ENCODE data around the gene KAZN. TPM values are rescaled to one million over a fixed set of nuclear protein-coding genes. Genes with fewer than 3 reads are reported as not detected.

Gene KAZN
- total RNA-seq, 2 donors from 2014 or later, result 0.46 to 0.58 TPM

GRCh38 chr1:15157524-15158399 is 559.3 kb downstream of the KAZN start:
- ATAC-seq (replicated peaks in 1 of 2) (no peak), DNase-seq (no peak)
- Mint-ChIP-seq H3K4me1 (ENCODE audit: low read depth) (peaks cover 15% of the 10 kb centered on the region), H3K36me3 (ENCODE audit: insufficient read depth in 2 of 2) (no peaks in the 10 kb centered on the region), H3K27ac (no peak overlapping the region), H3K27me3 (ENCODE audit: low read depth) (peaks cover 28% of the 10 kb centered on the region), H3K4me3 (no peak overlapping the region), H3K9me3 (no peaks in the 10 kb centered on the region)

GRCh38 chr1:15158506-15159165 is 560.2 kb downstream of the KAZN start:
- peaks cover 28% of the 10 kb centered on the region for H3K27me3 Mint-ChIP-seq (ENCODE audit: low read depth)
- no peak overlapping the region for H3K27ac Mint-ChIP-seq
- no peaks in the 10 kb centered on the region for H3K9me3 Mint-ChIP-seq
- no peak overlapping the region for H3K4me3 Mint-ChIP-seq
- no peak for DNase-seq
- H3K4me1 Mint-ChIP-seq (ENCODE audit: low read depth), result peaks cover 15% of the 10 kb centered on the region
- ATAC-seq (replicated peaks in 1 of 2), result no peak
- no peaks in the 10 kb centered on the region for H3K36me3 Mint-ChIP-seq (ENCODE audit: insufficient read depth in 2 of 2)

GRCh38 chr1:15159166-15159555 is 560.7 kb downstream of the KAZN start:
- no peak for ATAC-seq (replicated peaks in 1 of 2)
- Mint-ChIP-seq H3K27me3 (ENCODE audit: low read depth) (peaks cover 28% of the 10 kb centered on the region), H3K27ac (no peak overlapping the region), H3K9me3 (no peaks in the 10 kb centered on the region), H3K36me3 (ENCODE audit: insufficient read depth in 2 of 2) (no peaks in the 10 kb centered on the region), H3K4me1 (ENCODE audit: low read depth) (peaks cover 15% of the 10 kb centered on the region), H3K4me3 (no peak overlapping the region)
- DNase-seq, result no peak

- DNase-seq, result no peak
- H3K9me3 Mint-ChIP-seq, result no peaks in the 10 kb centered on the region
- no peak overlapping the region for H3K4me3 Mint-ChIP-seq
- H3K36me3 Mint-ChIP-seq (ENCODE audit: insufficient read depth in 2 of 2), result no peaks in the 10 kb centered on the region
- peaks cover 9% of the 10 kb centered on the region for H3K4me1 Mint-ChIP-seq (ENCODE audit: low read depth)
- H3K27ac Mint-ChIP-seq, result no peak overlapping the region
- peaks cover 20% of the 10 kb centered on the region for H3K27me3 Mint-ChIP-seq (ENCODE audit: low read depth)
- ATAC-seq (replicated peaks in 1 of 2), result no peak
Observed at GRCh38 chr1:15160626-15161025, 562.1 kb downstream of the KAZN start.

- Mint-ChIP-seq H3K4me1 (ENCODE audit: low read depth) (peaks cover 3% of the 10 kb centered on the region), H3K9me3 (no peaks in the 10 kb centered on the region), H3K27ac (no peak overlapping the region), H3K36me3 (ENCODE audit: insufficient read depth in 2 of 2) (no peaks in the 10 kb centered on the region), H3K4me3 (no peak overlapping the region), H3K27me3 (ENCODE audit: low read depth) (peaks cover 13% of the 10 kb centered on the region)
- no peak for DNase-seq
- no peak for ATAC-seq (replicated peaks in 1 of 2)
Observed at GRCh38 chr1:15167386-15167785, 568.9 kb downstream of the KAZN start.

Measured in activated T-cell treated with anti-CD3 and anti-CD28 coated beads, Interleukin-2, amount 50 U/mL, for 72 hours (primary cell).